Upper lobe of left lung (tissue), 6 donors: ENCODE results near the gene CAMK4. TPM values are rescaled to one million over a fixed set of nuclear protein-coding genes. Genes with fewer than 3 reads are reported as not detected.

ENCODE experiments used
- ATAC-seq, 2 donors: fragments of 200-7000 bp; cut with Tn5 transposase; one replicate each; pipeline ENCODE4 v1.9.1; 2022; ENCODE audit warnings: mild to moderate bottlenecking in 2 of 2, moderate library complexity in 2 of 2; ENCODE audit not compliant: low FRiP score in 2 of 2
- DNase-seq, 2 donors: peaks; one replicate each; pipeline ENCODE4 v3.0.0-alpha.2; 2019 to 2020
- H3K27ac ChIP-seq, 4 donors: fragments of 200-600 bp; sonication (generic); one replicate each; pipeline ENCODE4 v1.5.1; 2016 to 2019
- H3K27me3 ChIP-seq, 4 donors: fragments of 200-600 bp; sonication (generic); one replicate each; pipeline ENCODE4 v1.5.1; 2017 to 2019
- H3K36me3 ChIP-seq, 4 donors: fragments of 200-600 bp; sonication (generic); one replicate each; pipeline ENCODE4 v1.5.1; 2016 to 2019
- H3K4me1 ChIP-seq, 4 donors: fragments of 200-600 bp; sonication (generic); one replicate each; pipeline ENCODE4 v1.5.1; 2018 to 2019
- H3K4me3 ChIP-seq, 4 donors: fragments of 200-600 bp; sonication (generic); one replicate each; pipeline ENCODE4 v1.5.1; 2017 to 2019; ENCODE audit warnings: mild to moderate bottlenecking in 2 of 4, moderate library complexity in 1 of 4
- H3K9me3 ChIP-seq, 4 donors: fragments of 200-600 bp; sonication (generic); one replicate each; pipeline ENCODE4 v1.5.1; 2018 to 2019
- EP300 ChIP-seq, 4 donors: sonication (generic); formaldehyde crosslinking; IDR thresholded peaks; one replicate each; pipeline ENCODE4 v1.5.1; 2017; ENCODE audit warnings: antibody characterized with exemption in 4 of 4, control low read depth in 2 of 4
- POLR2A ChIP-seq, 4 donors: fragments of 450-650 bp; IDR thresholded peaks; one replicate each; pipeline ENCODE4 v1.5.1; 2016 to 2017; ENCODE audit warnings: antibody characterized with exemption in 4 of 4, mild to moderate bottlenecking in 2 of 4
- POLR2AphosphoS5 ChIP-seq, 2 donors: sonication (generic); formaldehyde crosslinking; IDR thresholded peaks; one replicate each; pipeline ENCODE4 v1.5.1; 2017; ENCODE audit warnings: antibody characterized with exemption in 2 of 2
- WGBS, 2 donors: methylation state at CpG; one replicate each; pipeline ENCODE4 v1.1.5; 2017 to 2018; 5-methylcytosine and 5-hydroxymethylcytosine counted together
- total RNA-seq, 6 donors: library from RNA; depleted of rRNA in 4 of 6; stranded (reverse); fragments of >200 nt in 4 of 6; gene quantifications; one replicate each; pipeline versions ENCODE4 v1.1.0 to v1.2.1, GENCODE V29; 2016 to 2021
- TF ChIP-seq, protein P1 (sequence below), 6 experiments: fragments of 450-650 bp in 4 of 6; fragments of 200-600 bp in 2 of 6; sonication (generic) in 2 of 6; IDR thresholded peaks; one replicate each; pipeline ENCODE4 v1.5.1; 2016 to 2019; ENCODE audit warnings: antibody characterized with exemption in 6 of 6
- donor health status: DM: no; HTN: no; CAD: no; lungs with moderate emphysema.
- donor health status: DM: no; HTN: yes; CAD: no; lungs with severe emphysema.

CAMK4 gene
- total RNA-seq, 6 donors from 2014 or later: 1.8 to 36.7 (median 2.2) TPM

DNA sequence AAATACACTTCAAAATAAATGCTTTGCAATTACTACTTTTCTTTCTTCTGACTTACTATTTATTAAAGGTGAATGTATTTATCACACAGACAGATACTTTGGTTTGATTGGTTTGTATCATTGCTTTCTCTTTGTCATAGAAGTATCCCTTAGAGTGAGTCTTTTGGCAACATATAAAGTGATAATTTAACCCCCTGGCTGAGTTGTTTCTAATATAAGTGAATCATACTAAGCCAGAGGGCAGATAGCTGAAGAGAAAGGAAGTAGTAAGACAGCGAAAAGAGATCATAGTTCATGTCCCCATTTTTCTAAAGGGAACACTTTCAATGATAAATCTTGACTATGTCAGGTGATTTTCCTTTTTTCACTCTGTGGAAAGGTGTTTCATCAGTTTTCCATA lies 38.6 kb downstream of the CAMK4 start:
- WGBS, 2 donors: 86 to 91% methylated on average over 1 of the region's 1 CpG
- Histone ChIP-seq H3K27ac (no peak overlapping the region), H3K9me3 (no peaks in the 10 kb centered on the region), H3K4me3 (no peak overlapping the region), H3K36me3 (no peaks in the 10 kb centered on the region), H3K4me1 (no peaks in the 10 kb centered on the region), H3K27me3 (no peaks in the 10 kb centered on the region)
- TF ChIP-seq EP300 (IDR thresholded peaks at IDR 0.05): no peak
- TF ChIP-seq, protein P1, sequence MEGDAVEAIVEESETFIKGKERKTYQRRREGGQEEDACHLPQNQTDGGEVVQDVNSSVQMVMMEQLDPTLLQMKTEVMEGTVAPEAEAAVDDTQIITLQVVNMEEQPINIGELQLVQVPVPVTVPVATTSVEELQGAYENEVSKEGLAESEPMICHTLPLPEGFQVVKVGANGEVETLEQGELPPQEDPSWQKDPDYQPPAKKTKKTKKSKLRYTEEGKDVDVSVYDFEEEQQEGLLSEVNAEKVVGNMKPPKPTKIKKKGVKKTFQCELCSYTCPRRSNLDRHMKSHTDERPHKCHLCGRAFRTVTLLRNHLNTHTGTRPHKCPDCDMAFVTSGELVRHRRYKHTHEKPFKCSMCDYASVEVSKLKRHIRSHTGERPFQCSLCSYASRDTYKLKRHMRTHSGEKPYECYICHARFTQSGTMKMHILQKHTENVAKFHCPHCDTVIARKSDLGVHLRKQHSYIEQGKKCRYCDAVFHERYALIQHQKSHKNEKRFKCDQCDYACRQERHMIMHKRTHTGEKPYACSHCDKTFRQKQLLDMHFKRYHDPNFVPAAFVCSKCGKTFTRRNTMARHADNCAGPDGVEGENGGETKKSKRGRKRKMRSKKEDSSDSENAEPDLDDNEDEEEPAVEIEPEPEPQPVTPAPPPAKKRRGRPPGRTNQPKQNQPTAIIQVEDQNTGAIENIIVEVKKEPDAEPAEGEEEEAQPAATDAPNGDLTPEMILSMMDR (IDR thresholded peaks at IDR 0.05): no peak
- no peak for TF ChIP-seq POLR2AphosphoS5 (IDR thresholded peaks at IDR 0.05)
- no peak for TF ChIP-seq POLR2A (IDR thresholded peaks at IDR 0.05)
- ATAC-seq (no peak), DNase-seq (no peak)

DNA sequence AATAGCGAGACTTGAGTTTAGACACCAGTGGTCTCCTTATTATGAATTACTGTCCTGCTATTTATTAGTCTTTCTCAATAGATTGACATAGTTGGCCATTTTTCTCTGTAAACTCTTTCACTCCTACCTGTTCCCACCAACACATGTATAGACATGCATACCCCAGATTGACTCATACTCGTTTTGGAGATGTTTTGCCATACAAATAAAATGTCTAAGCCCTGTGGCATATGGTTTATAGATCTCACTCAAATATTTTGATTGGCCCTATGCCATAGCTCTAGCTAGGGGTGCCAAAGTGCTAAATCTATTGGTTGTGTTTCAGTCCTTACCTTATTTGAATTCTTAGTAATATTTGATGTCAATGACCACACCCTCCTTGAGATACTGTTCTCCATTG lies 42.3 kb downstream of the CAMK4 start:
- no peak for DNase-seq
- Histone ChIP-seq H3K4me3 (no peak overlapping the region), H3K36me3 (no peaks in the 10 kb centered on the region), H3K4me1 (no peaks in the 10 kb centered on the region), H3K27me3 (no peaks in the 10 kb centered on the region), H3K27ac (no peak overlapping the region), H3K9me3 (no peaks in the 10 kb centered on the region)
- ATAC-seq: no peak
- 73 to 80% methylated on average over 2 of the region's 2 CpGs for WGBS, 2 donors
- TF ChIP-seq, protein P1 (IDR thresholded peaks at IDR 0.05): no peak
- TF ChIP-seq EP300 (IDR thresholded peaks at IDR 0.05): no peak
- TF ChIP-seq POLR2A (IDR thresholded peaks at IDR 0.05): no peak

DNA sequence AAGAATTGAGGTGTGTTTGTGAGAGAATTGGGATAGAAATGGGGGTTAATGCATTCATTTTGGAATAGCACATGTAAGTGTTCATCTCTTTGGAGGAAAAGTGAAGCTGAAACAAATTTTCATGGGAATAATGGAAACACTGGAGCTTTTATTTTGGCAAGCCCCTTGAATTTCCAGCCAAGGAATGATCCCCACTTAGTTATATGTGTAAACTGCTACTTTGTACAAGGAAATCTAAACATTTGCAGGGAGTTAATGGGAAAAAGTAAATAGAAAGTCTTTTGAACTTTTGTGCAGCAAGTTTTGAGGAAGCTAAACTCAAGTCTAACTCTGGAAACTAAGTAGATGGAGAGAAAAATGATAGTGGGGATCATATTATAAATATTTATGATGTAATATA lies 44.1 kb downstream of the CAMK4 start:
- no peak overlapping the region for H3K27ac ChIP-seq
- DNase-seq (no peak), ATAC-seq (no peak)
- TF ChIP-seq POLR2AphosphoS5 (IDR thresholded peaks at IDR 0.05) (no peak), POLR2A (IDR thresholded peaks at IDR 0.05) (no peak), EP300 (IDR thresholded peaks at IDR 0.05) (no peak)
- TF ChIP-seq, protein P1 (IDR thresholded peaks at IDR 0.05): no peak
- H3K27me3 ChIP-seq: no peaks in the 10 kb centered on the region
- no peak overlapping the region for H3K4me3 ChIP-seq
- H3K36me3 ChIP-seq: no peaks in the 10 kb centered on the region
- no peaks in the 10 kb centered on the region for H3K4me1 ChIP-seq
- no peaks in the 10 kb centered on the region for H3K9me3 ChIP-seq

DNA sequence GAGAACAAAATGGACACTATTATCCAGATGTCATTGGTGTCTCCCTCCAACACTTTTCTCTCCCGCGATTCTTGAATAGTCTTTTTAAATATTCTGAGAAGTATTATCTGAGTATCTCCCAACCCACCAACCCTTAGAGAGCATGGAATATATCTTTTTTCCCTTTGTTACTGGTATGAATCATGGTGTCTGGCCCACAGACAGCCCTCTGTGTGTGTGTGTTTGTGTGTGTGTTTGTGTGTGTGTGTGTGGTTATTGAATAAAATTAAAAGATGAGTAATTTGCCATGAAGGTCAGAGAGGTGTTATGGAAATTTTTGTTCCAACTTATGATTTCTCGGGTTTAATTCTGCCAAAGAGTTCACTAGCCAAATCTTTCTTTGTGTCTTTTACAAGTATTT lies 47.7 kb downstream of the CAMK4 start:
- H3K27me3 ChIP-seq: no peaks in the 10 kb centered on the region
- WGBS, 2 donors: 93 to 95% methylated on average over 3 of the region's 3 CpGs
- DNase-seq: no peak
- ATAC-seq: no peak
- TF ChIP-seq EP300 (IDR thresholded peaks at IDR 0.05): no peak
- H3K4me1 ChIP-seq: no peaks in the 10 kb centered on the region
- no peak overlapping the region for H3K27ac ChIP-seq
- no peak overlapping the region for H3K4me3 ChIP-seq
- no peaks in the 10 kb centered on the region for H3K9me3 ChIP-seq
- H3K36me3 ChIP-seq: no peaks in the 10 kb centered on the region

DNA sequence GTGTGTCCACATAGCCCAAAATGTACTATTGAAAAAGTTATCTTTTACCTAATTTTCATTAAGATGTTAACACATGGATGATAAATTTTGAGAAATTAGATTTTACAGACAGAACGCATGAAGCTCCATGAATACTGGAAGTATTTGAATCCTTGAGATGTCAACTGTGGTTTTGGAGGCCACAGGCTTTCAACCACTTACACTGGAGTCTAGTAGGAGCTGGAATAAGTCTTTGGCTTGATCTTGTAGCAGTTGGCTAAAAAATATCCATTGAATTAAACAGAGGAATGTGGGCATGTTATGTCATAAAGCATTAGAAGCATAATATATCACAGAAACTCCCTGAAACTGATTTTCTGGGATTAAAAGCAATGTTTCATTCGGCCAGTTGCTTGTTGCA lies 52.9 kb downstream of the CAMK4 start:
- H3K36me3 ChIP-seq: no peaks in the 10 kb centered on the region
- H3K9me3 ChIP-seq: no peaks in the 10 kb centered on the region
- TF ChIP-seq POLR2A (IDR thresholded peaks at IDR 0.05): no peak
- TF ChIP-seq, protein P1 (IDR thresholded peaks at IDR 0.05): no peak
- DNase-seq (no peak), ATAC-seq (no peak)
- H3K27me3 ChIP-seq: no peaks in the 10 kb centered on the region
- WGBS, 2 donors: 90 to 92% methylated on average over 2 of the region's 2 CpGs
- H3K27ac ChIP-seq: no peak overlapping the region
- no peak overlapping the region for H3K4me3 ChIP-seq
- no peaks in the 10 kb centered on the region for H3K4me1 ChIP-seq
